GM12878 (cell line): ENCODE data around the gene CD177. TPM values are rescaled to one million over a fixed set of nuclear protein-coding genes. Genes with fewer than 3 reads are reported as not detected.
"Not testable (repeated sequence)": the region's sequence is repeated elsewhere in the genome, so short reads cannot be mapped to it uniquely, and the experiment has no call there.

Source experiments
- ATAC-seq: fragments of 200-7000 bp; cut with Tn5 transposase; 3 replicates; pipeline ENCODE4 v1.9.1; 2020; ENCODE audit warnings: mild to moderate bottlenecking, moderate library complexity
- BruUV-seq: library from RNA; stranded (reverse); fragments of 400-500 nt; replicated peaks from 2 replicates; lab custom pipeline; 2021; lab: Mats Ljungman, UMichigan
- CTCF ChIA-PET: fragments of 300-600 bp; sonication (Branson Sonifier 250); formaldehyde crosslinking; extraction: SDS; loops from one replicate; lab custom pipeline; 2021; ENCODE audit warnings: inconsistent platforms; lab: Yijun Ruan, JAX
- POLR2A ChIA-PET: fragments of 350-600 bp; formaldehyde crosslinking; extraction: SDS; loops from one replicate; lab custom pipeline; 2021; ENCODE audit warnings: inconsistent platforms; lab: Charles Lee
- RAD21 ChIA-PET: fragments of 300-600 bp; sonication (Branson Sonifier 250); formaldehyde crosslinking; loops from one replicate; lab custom pipeline; 2023; ENCODE audit warnings: antibody characterized with exemption; ENCODE audit not compliant: unreplicated experiment; lab: Charles Lee
- SMC1A ChIA-PET: fragments of 300-600 bp; sonication (Branson Sonifier 250); formaldehyde crosslinking; loops from one replicate; lab custom pipeline; 2023; ENCODE audit not compliant: unreplicated experiment, uncharacterized antibody; lab: Charles Lee
- DNase-seq: peaks from one replicate; pipeline ENCODE4 v3.0.0-alpha.2; 2011; ENCODE audit warnings: low read depth, low spot score
- FAIRE-seq: peaks from 3 replicates; lab custom pipeline; 2011; peaks lifted over from hg19 to GRCh38; lab: Jason Lieb, UNC
- H2AFZ ChIP-seq: 2 replicates; pipeline ENCODE4 v1.6.0; 2011; ENCODE audit warnings: low read depth, low read length, control low read depth; ENCODE audit not compliant: control insufficient read depth
- H3K27ac ChIP-seq: 2 replicates; pipeline ENCODE4 v1.5.1; 2011; ENCODE audit warnings: control low read depth; ENCODE audit not compliant: control insufficient read depth, insufficient read depth
- H3K27me3 ChIP-seq, 2 experiments: replicated peaks in 1 of 2; 2 replicates each; pipeline versions ENCODE4 v1.6.0 to v1.6.1; 2011; ENCODE audit warnings: low read length in 1 of 2; ENCODE audit not compliant: control insufficient read depth in 2 of 2, insufficient read depth in 2 of 2
- H3K36me3 ChIP-seq, 2 experiments: 2 replicates each; pipeline ENCODE4 v1.5.1; 2011; ENCODE audit warnings: low read length in 1 of 2; ENCODE audit not compliant: control insufficient read depth in 2 of 2, insufficient read depth in 2 of 2
- H3K4me1 ChIP-seq: 2 replicates; pipeline ENCODE4 v1.6.1; 2011; ENCODE audit warnings: mild to moderate bottlenecking, low read length, moderate library complexity, mixed read lengths; ENCODE audit not compliant: control insufficient read depth, insufficient read depth
- H3K4me2 ChIP-seq: 2 replicates; pipeline ENCODE4 v1.6.0; 2011; ENCODE audit warnings: control low read depth; ENCODE audit not compliant: control insufficient read depth, insufficient read depth
- H3K4me3 ChIP-seq: fragments of 200-600 bp; sonication (generic); 2 replicates; pipeline ENCODE4 v1.5.1; 2016
- H3K79me2 ChIP-seq: 2 replicates; pipeline ENCODE4 v1.6.0; 2011; ENCODE audit warnings: low read length; ENCODE audit not compliant: control insufficient read depth, insufficient read depth
- H3K9ac ChIP-seq: 2 replicates; pipeline ENCODE4 v1.8.0; 2011; ENCODE audit warnings: low read length, control low read depth, mixed read lengths; ENCODE audit not compliant: control insufficient read depth, insufficient read depth
- H3K9me3 ChIP-seq: replicated peaks from 3 replicates; pipeline ENCODE4 v1.5.1; 2011; ENCODE audit warnings: mild to moderate bottlenecking, low read length; ENCODE audit not compliant: control insufficient read depth, insufficient read depth
- H4K20me1 ChIP-seq: 2 replicates; pipeline ENCODE4 v1.6.0; 2011; ENCODE audit not compliant: control insufficient read depth, insufficient read depth
- FOXK2 ChIP-seq: fragments of 450-650 bp; IDR thresholded peaks from 2 replicates; pipeline ENCODE4 v1.6.1; 2017; ENCODE audit warnings: mild to moderate bottlenecking, moderate library complexity
- SIN3A ChIP-seq: IDR thresholded peaks from 2 replicates; pipeline ENCODE4 v1.6.1; 2012; ENCODE audit warnings: low read depth, low read length, improper control_type of control experiment
- WGBS: methylation state at CpG from one replicate; pipeline ENCODE4 v1.1.6; 2016; ENCODE audit warnings: low lambda C conversion rate; ENCODE audit not compliant: insufficient replicate concordance, insufficient coverage; ENCODE audit errors: missing lambda C conversion rate; 5-methylcytosine and 5-hydroxymethylcytosine counted together
- in situ Hi-C: fragments of 300-500 bp; cut with MboI; formaldehyde crosslinking; loops from 9 replicates; pipeline ENCODE4 v1.14.3; 2018; ENCODE audit warnings: mixed read lengths
- intact Hi-C: fragments of 100-400 bp; cut with micrococcal nuclease; formaldehyde crosslinking; loops from one replicate; pipeline ENCODE4 v1.14.2; 2022; ENCODE audit not compliant: unreplicated experiment
- polyA plus RNA-seq, 11 experiments: library from polyadenylated mRNA; depleted of rRNA in 4 of 11; unstranded in 6 of 11; stranded (reverse) in 5 of 11; fragments of >200 nt; fragmentation: Nextera tagmentation in 4 of 11; fragmentation: Illumina TruSeq in 1 of 11; extraction: Ambion mirVana in 4 of 11; extraction: Trizol in 1 of 11; gene quantifications; 1 replicate in 1 of 11; 2 replicates in 10 of 11; pipeline versions ENCODE4 v1.2.1 to v1.2.3, GENCODE V29; 2011 to 2016; ENCODE audit warnings: inconsistent platforms in 2 of 11, missing spikeins in 2 of 11, low read depth in 1 of 11
- total RNA-seq, 4 experiments: library from RNA; depleted of rRNA in 3 of 4; stranded (reverse); fragments of >200 nt in 3 of 4; fragmentation: Illumina TruSeq in 1 of 4; extraction: Trizol in 1 of 4; gene quantifications; 2 replicates each; pipeline versions ENCODE4 v1.2.1 to v1.2.3, GENCODE V29; 2013 to 2021

The CD177 gene
- total and polyA plus RNA-seq, 10 of the 15 experiments (the other 5 are each of a cell fraction or from before 2014, with no cell fraction given): not detected

GRCh38 chr19:43367822-43368221 lies 14.3 kb downstream of the CD177 start:
- no peak overlapping the region for H3K4me2 ChIP-seq
- H3K4me1 ChIP-seq: no peaks in the 10 kb centered on the region
- H3K9me3 ChIP-seq: no peaks in the 10 kb centered on the region
- WGBS: 46% methylated on average over 2 of the region's 2 CpGs
- CTCF ChIA-PET: no interaction called here
- DNase-seq (no peak), ATAC-seq (no peak), FAIRE-seq (no peak)
- POLR2A ChIA-PET: no interaction called here
- SMC1A ChIA-PET: no interaction called here
- H3K4me3 ChIP-seq: no peak overlapping the region
- H4K20me1 ChIP-seq: no peaks in the 10 kb centered on the region
- H3K79me2 ChIP-seq: no peaks in the 10 kb centered on the region
- no peak overlapping the region for H3K9ac ChIP-seq
- H3K27me3 ChIP-seq: no peaks in the 10 kb centered on the region
- H2AFZ ChIP-seq: no peak overlapping the region
- BruUV-seq: no TSS peak
- intact Hi-C loops: no loop called here
- in situ Hi-C loops: no loop called here
- H3K27ac ChIP-seq: no peak overlapping the region
- H3K36me3 ChIP-seq: no peaks in the 10 kb centered on the region
- RAD21 ChIA-PET: no interaction called here
- TF ChIP-seq SIN3A: no peak
- TF ChIP-seq FOXK2: no peak
- TF ChIP-seq, all 136 proteins: peak for 0

- H3K4me3 ChIP-seq, POLR2A ChIA-PET, ATAC-seq, RAD21 ChIA-PET, CTCF ChIA-PET, H3K9ac ChIP-seq, H3K4me2 ChIP-seq, SMC1A ChIA-PET, H3K36me3 ChIP-seq, FAIRE-seq, H2AFZ ChIP-seq, intact Hi-C loops, H3K79me2 ChIP-seq, H4K20me1 ChIP-seq, BruUV-seq, H3K27ac ChIP-seq, H3K9me3 ChIP-seq, DNase-seq, in situ Hi-C loops, H3K4me1 ChIP-seq, H3K27me3 ChIP-seq: not testable (repeated sequence)
- 29% methylated on average over 5 of the region's 9 CpGs for WGBS
Observed at GRCh38 chr19:43368897-43369296, 15.4 kb downstream of the CD177 start.
